Ascending aorta (tissue), 2 donors: Measurements from ENCODE around the gene AGPAT1. TPM values are rescaled to one million over a fixed set of nuclear protein-coding genes. Genes with fewer than 3 reads are reported as not detected.
"Not testable (repeated sequence)": the region's sequence is repeated elsewhere in the genome, so short reads cannot be mapped to it uniquely, and the experiment has no call there.

Experiments
- DNase-seq, 2 donors: peaks; one replicate each; pipeline ENCODE4 v3.0.0-alpha.2; 2019; ENCODE audit warnings: low spot score in 2 of 2
- H3K27ac ChIP-seq, 2 donors: fragments of 200-600 bp; sonication (generic); one replicate each; pipeline ENCODE4 v1.5.1; 2016 to 2017; ENCODE audit warnings: mild to moderate bottlenecking in 1 of 2
- H3K27me3 ChIP-seq: fragments of 200-600 bp; sonication (generic); one replicate; pipeline ENCODE4 v1.5.1; 2017
- H3K36me3 ChIP-seq, 2 donors: fragments of 200-600 bp; sonication (generic); one replicate each; pipeline ENCODE4 v1.5.1; 2016
- H3K4me1 ChIP-seq, 2 donors: fragments of 200-600 bp; sonication (generic); one replicate each; pipeline ENCODE4 v1.5.1; 2016 to 2017; ENCODE audit warnings: mild to moderate bottlenecking in 1 of 2
- H3K4me3 ChIP-seq, 2 donors: fragments of 200-600 bp; sonication (generic); one replicate each; pipeline ENCODE4 v1.5.1; 2016 to 2017; ENCODE audit warnings: mild to moderate bottlenecking in 1 of 2
- H3K9me3 ChIP-seq, 2 donors: fragments of 200-600 bp; sonication (generic); one replicate each; pipeline ENCODE4 v1.5.1; 2016
- CTCF ChIP-seq, 3 experiments: fragments of 200-600 bp in 2 of 3; fragments of 450-650 bp in 1 of 3; sonication (generic) in 2 of 3; IDR thresholded peaks; one replicate each; pipeline ENCODE4 v1.5.1; 2016 to 2019; ENCODE audit warnings: antibody characterized with exemption in 3 of 3, mild to moderate bottlenecking in 1 of 3, moderate library complexity in 1 of 3
- intact Hi-C: fragments of 100-400 bp; cut with DNase I; formaldehyde crosslinking; loops from one replicate; pipeline ENCODE4 v1.15.1; 2023
- total RNA-seq: library from RNA; depleted of rRNA; stranded (reverse); fragments of >200 nt; gene quantifications from one replicate; pipeline ENCODE4 v1.1.0, GENCODE V29; 2016

Gene AGPAT1
- total RNA-seq, 1 donor from 2014 or later: 136 TPM

GRCh38 chr6:32196682-32197616, 21.1 kb upstream of the AGPAT1 start:
- H3K9me3 ChIP-seq: no peaks in the 10 kb centered on the region
- peak overlapping the region; percentile 99 to 100 for H3K27ac ChIP-seq
- no peaks in the 10 kb centered on the region for H3K36me3 ChIP-seq
- TF ChIP-seq CTCF (IDR thresholded peaks at IDR 0.05): no peak
- H3K27me3 ChIP-seq: no peaks in the 10 kb centered on the region
- intact Hi-C loops: loop anchor here (5.0 kb wide), 6 partner anchors 70 to 1215 kb away; partner anchors contain the start of genes ATF6B, C6orf47, GPANK1 and PHF1
- H3K4me3 ChIP-seq: peak overlapping the region; percentile 78 to 88
- H3K4me1 ChIP-seq: peaks cover 3 to 9% of the 10 kb centered on the region in 2 donors
- DNase-seq: no peak

GRCh38 chr6:32195902-32196681, 20.2 kb upstream of the AGPAT1 start:
- Histone ChIP-seq H3K4me1 (peaks cover 3 to 14% of the 10 kb centered on the region in 2 donors), H3K4me3 (peak overlapping the region; percentile 78 to 88), H3K36me3 (no peaks in the 10 kb centered on the region), H3K27me3 (no peaks in the 10 kb centered on the region), H3K9me3 (no peaks in the 10 kb centered on the region), H3K27ac (peak overlapping the region; percentile 99 to 100)
- peak; percentile 79 to 96 for DNase-seq
- no peak for TF ChIP-seq CTCF (IDR thresholded peaks at IDR 0.05)
- intact Hi-C loops: loop anchor here (1.0 to 5.0 kb wide), 8 partner anchors 19 to 1216 kb away; partner anchors contain the start of genes ATF6B, C6orf47, GPANK1 and PHF1

- Histone ChIP-seq H3K27ac (peak overlapping the region; percentile 99 to 100), H3K9me3 (no peaks in the 10 kb centered on the region), H3K36me3 (no peaks in the 10 kb centered on the region), H3K27me3 (no peaks in the 10 kb centered on the region), H3K4me3 (peak overlapping the region; percentile 78 to 88), H3K4me1 (peaks cover 8 to 19% of the 10 kb centered on the region in 2 donors)
- peak in 1 of 3 experiments; percentile 63 for TF ChIP-seq CTCF (IDR thresholded peaks at IDR 0.05)
- DNase-seq: peak; percentile 100
- intact Hi-C loops: loop anchor here (1.0 to 5.0 kb wide), 8 partner anchors 18 to 1217 kb away; partner anchors contain the start of genes ATF6B, C6orf47, GPANK1 and PHF1
These were observed 19.7 kb upstream of the AGPAT1 start for GRCh38 chr6:32195652-32195901.

GRCh38 chr6:32194825-32195651, 19.2 kb upstream of the AGPAT1 start:
- peak overlapping the region; percentile 87 to 92 for H3K27ac ChIP-seq
- peak; percentile 35 to 53 (median 42) for TF ChIP-seq CTCF (IDR thresholded peaks at IDR 0.05)
- peaks cover 8 to 20% of the 10 kb centered on the region in 2 donors for H3K4me1 ChIP-seq
- no peaks in the 10 kb centered on the region for H3K36me3 ChIP-seq
- intact Hi-C loops: loop anchor here (1.0 to 5.0 kb wide), 8 partner anchors 18 to 1217 kb away; partner anchors contain the start of genes ATF6B, C6orf47, GPANK1 and PHF1
- peak overlapping the region; percentile 32 to 64 for H3K4me3 ChIP-seq
- peak in 1 of 2 donors; percentile 76 for DNase-seq
- H3K27me3 ChIP-seq: no peaks in the 10 kb centered on the region
- H3K9me3 ChIP-seq: no peaks in the 10 kb centered on the region

GRCh38 chr6:32194388-32194787, 18.5 kb upstream of the AGPAT1 start:
- Histone ChIP-seq H3K9me3 (no peaks in the 10 kb centered on the region), H3K27ac (peak overlapping the region; percentile 87 to 92), H3K27me3 (no peaks in the 10 kb centered on the region), H3K4me3 (no peak overlapping the region), H3K4me1 (peaks cover 8 to 20% of the 10 kb centered on the region in 2 donors), H3K36me3 (no peaks in the 10 kb centered on the region)
- intact Hi-C loops: no loop called here
- no peak for TF ChIP-seq CTCF (IDR thresholded peaks at IDR 0.05)
- DNase-seq: no peak

- intact Hi-C loops, DNase-seq, H3K9me3 ChIP-seq, H3K27me3 ChIP-seq, H3K36me3 ChIP-seq: not testable (repeated sequence)
- peak overlapping the region in 1 of 2 donors; percentile 98 for H3K4me3 ChIP-seq
- peak overlapping the region; percentile 80 to 99 for H3K27ac ChIP-seq
- H3K4me1 ChIP-seq: peaks cover 8 to 30% of the 10 kb centered on the region in 2 donors
These were observed 17.2 kb upstream of the AGPAT1 start for GRCh38 chr6:32193096-32193495.
